Measurements from ENCODE around the gene CNKSR3.

Gene CNKSR3

GRCh38 chr6:154377726-154378125, 132.8 kb downstream of the CNKSR3 start:
- no peak for DNase-seq

- no peak for DNase-seq
These were observed 136.5 kb downstream of the CNKSR3 start for GRCh38 chr6:154373971-154374370.

GRCh38 chr6:154371281-154371680, 139.2 kb downstream of the CNKSR3 start:
- DNase-seq, result no peak

- DNase-seq, result peak; percentile 72 to 73
These were observed 139.9 kb downstream of the CNKSR3 start for GRCh38 chr6:154370545-154370944.

GRCh38 chr6:154367839-154368695, 142.4 kb downstream of the CNKSR3 start:
- DNase-seq, result peak; percentile 59 to 62

- no peak for DNase-seq
These were observed 143.1 kb downstream of the CNKSR3 start for GRCh38 chr6:154367336-154367735.

- no peak for DNase-seq
These were observed 146.7 kb downstream of the CNKSR3 start for GRCh38 chr6:154363821-154364220.

- no peak for DNase-seq
These were observed 149.0 kb downstream of the CNKSR3 start for GRCh38 chr6:154361476-154361875.

GRCh38 chr6:154360476-154360875, 150.0 kb downstream of the CNKSR3 start:
- no peak for DNase-seq

- no peak for DNase-seq
These were observed 150.8 kb downstream of the CNKSR3 start for GRCh38 chr6:154359679-154360078.

- peak; percentile 81 to 83 for DNase-seq
These were observed 151.3 kb downstream of the CNKSR3 start for GRCh38 chr6:154359161-154359574.

- no peak for DNase-seq
These were observed 152.4 kb downstream of the CNKSR3 start for GRCh38 chr6:154358019-154358545.

GRCh38 chr6:154356690-154357089, 153.8 kb downstream of the CNKSR3 start, which contains the start of gene IPCEF1:
Gene IPCEF1, minus strand, starts transcription at chr6:154356803. Its CDS starts 90,856 bp downstream, at chr6:154265947.
- DNase-seq, result peak; percentile 98 to 99

- peak in 1 of 2 experiments; percentile 33 for DNase-seq
These were observed 154.4 kb downstream of the CNKSR3 start for GRCh38 chr6:154356113-154356512.

GRCh38 chr6:154354265-154354777, 156.2 kb downstream of the CNKSR3 start:
- DNase-seq, result no peak

GRCh38 chr6:154353626-154354025, 156.9 kb downstream of the CNKSR3 start:
- DNase-seq, result peak in 1 of 2 experiments; percentile 24

GRCh38 chr6:154352898-154353585, 157.4 kb downstream of the CNKSR3 start:
- DNase-seq, result peak; percentile 29 to 38

- no peak for DNase-seq
These were observed 160.2 kb downstream of the CNKSR3 start for GRCh38 chr6:154350293-154350692.

- no peak for DNase-seq
These were observed 162.5 kb downstream of the CNKSR3 start for GRCh38 chr6:154347981-154348380.

- no peak for DNase-seq
These were observed 164.7 kb downstream of the CNKSR3 start for GRCh38 chr6:154345811-154346210.

GRCh38 chr6:154343473-154344308, 166.8 kb downstream of the CNKSR3 start:
- DNase-seq, result peak; percentile 15 to 16

- no peak for DNase-seq
These were observed 168.6 kb downstream of the CNKSR3 start for GRCh38 chr6:154341871-154342270.

All from AML-193 (cell line).